GM21360 (cell line): ENCODE results near the gene DUSP6.
"Not testable (repeated sequence)": the region's sequence is repeated elsewhere in the genome, so short reads cannot be mapped to it uniquely, and the experiment has no call there.

Experiments
- ATAC-seq: cut with Tn5 transposase; IDR thresholded peaks from one replicate; pipeline ENCODE4 v1.9.1; 2021; ENCODE audit warnings: mild to moderate bottlenecking, moderate library complexity; ENCODE audit not compliant: unreplicated experiment

The DUSP6 gene

GRCh38 chr12:89353188-89353822 lies 1.0 kb upstream of the DUSP6 start:
- ATAC-seq: no peak

DNA sequence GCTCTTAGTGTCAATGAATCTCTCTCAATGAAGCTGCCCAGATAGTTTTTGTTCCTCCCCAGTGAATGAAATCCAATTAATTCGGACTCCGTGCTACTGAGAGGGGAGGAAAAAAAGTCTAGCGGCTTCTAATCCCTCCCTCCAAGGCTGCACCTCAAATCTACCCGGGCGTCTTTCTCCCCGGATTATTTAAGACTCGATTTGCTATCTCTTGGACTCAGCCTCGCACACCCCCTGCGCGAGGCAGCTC lies 134 bp downstream of the DUSP6 start:
- ATAC-seq: no peak

DNA sequence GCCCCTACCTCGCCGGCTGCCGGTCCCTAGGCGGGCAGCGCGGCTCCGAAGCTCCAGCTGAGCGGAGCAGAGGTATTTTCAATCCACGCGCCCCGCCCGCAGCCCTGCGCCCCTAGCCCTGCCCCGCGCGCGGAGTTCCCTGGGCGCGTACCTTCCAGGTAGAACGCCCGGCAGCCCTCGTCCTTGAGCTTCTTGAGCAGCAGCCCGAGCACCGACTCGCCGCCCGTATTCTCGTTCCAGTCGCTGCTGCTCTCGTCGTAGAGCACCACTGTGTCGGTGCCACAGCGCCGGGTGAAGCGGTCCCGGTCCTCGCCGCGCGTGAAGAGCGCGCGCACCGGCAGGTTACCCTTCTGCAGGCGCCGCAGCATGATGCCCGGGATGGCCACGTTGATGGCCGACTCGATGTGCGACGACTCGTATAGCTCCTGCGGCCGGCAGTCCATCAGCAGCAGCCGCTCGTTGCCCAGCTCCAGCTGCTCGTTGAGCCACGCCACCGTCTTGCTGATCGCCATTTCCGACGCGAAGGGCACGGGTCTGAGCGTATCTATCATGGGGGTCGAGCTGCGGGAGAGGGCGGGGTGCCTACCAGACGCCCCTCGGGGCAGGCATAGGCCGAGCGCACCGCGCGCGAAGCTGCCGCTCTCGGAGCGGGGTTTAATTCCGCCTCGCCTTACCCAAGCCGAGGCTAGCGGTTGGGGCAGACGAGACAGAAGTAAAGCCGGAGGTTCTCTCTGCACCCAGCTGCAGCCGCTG lies 636 bp downstream of the DUSP6 start:
- peak; percentile 24 for ATAC-seq

- ATAC-seq: no peak
Measured at GRCh38 chr12:89350630-89351488, 1.4 kb downstream of the DUSP6 start.

DNA sequence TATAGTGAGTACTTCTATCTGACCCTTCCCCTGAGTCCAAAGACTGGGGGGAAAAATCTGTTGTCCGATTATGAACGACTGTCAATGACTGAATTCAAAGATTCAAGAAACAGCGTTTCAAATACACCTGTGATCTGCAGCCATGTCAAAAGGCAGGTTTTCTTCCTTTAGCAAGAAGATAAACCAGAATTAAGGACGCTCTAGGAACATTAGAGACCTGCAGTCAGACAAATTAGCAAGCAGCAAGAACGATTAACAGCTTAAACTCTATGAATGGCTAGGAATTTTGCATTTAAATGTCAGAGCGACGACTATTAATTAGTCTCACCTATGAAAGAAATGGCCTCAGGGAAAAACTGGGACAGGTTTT lies 2.1 kb downstream of the DUSP6 start:
- no peak for ATAC-seq

- no peak for ATAC-seq
Measured at GRCh38 chr12:89349814-89350213, 2.5 kb downstream of the DUSP6 start.

GRCh38 chr12:89348894-89349699 lies 3.2 kb downstream of the DUSP6 start:
- no peak for ATAC-seq

- ATAC-seq: no peak
Measured at GRCh38 chr12:89347325-89347829, 4.9 kb downstream of the DUSP6 start.

DNA sequence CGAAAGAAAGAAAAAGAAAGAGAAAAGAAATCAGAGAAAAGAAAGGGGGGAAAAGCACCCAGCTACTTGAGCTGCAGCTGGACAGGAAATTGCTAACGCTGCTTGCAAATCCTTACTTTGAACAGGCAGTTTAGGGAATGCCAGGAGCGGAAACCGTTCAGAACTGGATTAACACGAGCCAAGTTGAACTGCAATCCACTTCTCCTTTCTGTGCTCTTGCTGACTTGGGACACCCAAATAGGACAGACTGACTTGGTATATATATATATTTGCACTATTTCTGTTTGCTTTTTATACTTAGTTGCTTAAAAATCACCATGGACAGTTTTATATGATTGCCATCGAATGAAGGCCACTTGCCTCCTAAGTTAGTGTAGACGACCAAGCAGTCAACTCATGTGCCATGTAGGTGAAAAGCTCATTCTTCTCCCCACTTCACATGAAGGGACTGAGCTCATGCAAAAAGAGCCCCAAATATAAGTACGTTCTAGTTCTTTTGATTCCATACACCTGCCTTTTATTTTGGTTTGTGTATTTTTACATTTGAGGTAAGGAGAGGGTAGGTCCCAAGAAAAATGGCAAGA lies 5.5 kb downstream of the DUSP6 start:
- ATAC-seq: peak; percentile 5

DNA sequence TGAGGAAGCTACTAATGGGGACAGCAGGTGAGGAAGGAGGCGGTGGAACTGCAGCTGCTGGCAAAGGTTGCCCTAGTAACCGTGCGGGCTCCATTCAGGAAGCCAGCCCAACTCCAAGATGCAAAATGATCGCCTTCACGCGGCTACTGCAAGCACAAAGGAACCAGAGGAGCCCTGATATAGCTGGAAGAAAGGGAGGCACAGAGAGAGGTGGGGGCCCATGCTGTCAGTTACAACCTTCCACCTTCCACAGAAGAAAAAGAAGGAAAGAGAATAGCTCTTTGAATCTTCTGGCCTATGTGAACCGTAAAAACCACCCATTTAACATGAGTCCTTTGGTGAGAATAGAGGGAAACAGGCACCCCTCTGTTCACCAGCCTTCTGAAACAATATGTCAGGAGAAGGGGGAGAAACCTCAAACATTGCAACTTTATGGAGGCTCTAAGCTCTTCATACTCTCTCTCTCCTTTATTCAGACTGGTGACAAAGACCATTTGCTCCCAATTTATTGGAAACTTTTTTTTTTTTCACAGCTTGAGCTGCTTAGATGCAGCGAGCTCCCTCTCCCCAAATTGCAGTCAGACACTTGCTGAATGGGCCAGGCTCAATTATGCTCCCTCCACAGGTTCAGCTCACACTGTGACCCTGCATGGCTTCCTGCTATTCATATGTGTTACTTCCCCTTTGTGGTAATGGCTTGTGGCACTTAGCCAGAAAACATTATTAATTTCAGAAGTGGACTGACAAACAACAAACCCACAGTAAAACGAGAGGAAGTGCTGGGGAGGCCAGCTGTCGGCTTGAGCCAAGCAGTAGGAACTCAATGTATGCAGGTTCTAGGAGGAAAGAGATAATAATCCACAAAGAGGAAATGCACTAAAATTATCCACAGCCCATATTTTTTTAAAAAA lies 6.2 kb downstream of the DUSP6 start:
- peak; percentile 98 for ATAC-seq

DNA sequence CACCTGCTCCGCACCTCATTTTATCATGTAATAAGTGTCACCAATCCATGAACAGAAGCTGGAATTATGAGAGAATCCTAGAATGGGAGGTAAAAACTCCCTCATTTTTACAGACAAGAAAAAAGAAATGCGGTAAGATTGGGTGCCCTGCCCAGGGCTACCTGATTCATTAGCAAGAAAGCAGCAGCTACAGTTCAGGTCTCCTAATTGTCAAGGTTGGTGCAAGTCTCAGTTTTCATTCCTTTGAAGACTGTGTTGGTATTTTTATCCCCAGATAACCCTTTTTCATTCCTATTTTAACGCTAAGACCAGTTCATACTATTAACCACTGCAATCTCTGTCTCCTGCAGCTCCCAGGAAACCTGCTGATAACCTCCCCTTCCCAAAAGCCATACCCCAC lies 6.9 kb downstream of the DUSP6 start:
- ATAC-seq: no peak

- no peak for ATAC-seq
Measured at GRCh38 chr12:89344862-89345202, 7.5 kb downstream of the DUSP6 start.

DNA sequence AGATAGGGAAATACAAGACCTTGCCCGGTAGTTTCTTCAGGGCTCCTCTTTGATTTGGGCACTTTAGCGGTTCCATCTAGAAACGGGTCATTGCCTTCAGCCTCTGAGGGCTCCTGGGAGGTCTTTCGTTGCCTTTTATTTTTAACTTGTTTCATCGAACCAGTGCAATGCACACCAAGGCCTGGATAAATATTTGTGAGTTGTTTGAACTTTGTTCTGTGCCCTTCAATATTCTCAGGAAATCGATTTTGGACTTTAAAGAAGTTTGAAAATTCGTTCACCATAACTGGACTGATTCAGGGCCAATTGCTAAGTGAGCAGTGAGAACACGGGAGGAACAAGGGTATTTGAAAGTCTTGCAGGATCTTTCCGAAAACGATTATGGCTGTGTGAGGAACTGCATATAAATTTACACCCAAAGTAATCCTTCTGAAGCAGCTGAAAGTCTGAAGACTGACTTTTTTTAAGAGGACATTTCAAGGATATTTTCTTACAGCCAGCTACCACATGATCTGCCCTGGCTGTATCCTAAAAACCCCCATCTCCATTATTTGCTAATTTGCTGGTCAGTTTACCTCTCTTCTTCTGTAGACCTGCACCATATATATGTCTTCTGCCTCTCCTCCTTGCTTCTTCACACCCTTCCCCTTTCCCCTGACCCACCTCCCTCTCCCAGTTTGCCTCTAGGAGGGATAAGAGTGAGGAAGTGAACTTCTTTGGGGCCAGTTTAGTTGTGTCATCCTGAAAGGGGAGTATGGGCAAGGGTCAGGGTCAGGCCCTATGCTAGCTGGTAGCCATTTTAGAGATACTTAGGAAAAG lies 8.0 kb downstream of the DUSP6 start:
- no peak for ATAC-seq

DNA sequence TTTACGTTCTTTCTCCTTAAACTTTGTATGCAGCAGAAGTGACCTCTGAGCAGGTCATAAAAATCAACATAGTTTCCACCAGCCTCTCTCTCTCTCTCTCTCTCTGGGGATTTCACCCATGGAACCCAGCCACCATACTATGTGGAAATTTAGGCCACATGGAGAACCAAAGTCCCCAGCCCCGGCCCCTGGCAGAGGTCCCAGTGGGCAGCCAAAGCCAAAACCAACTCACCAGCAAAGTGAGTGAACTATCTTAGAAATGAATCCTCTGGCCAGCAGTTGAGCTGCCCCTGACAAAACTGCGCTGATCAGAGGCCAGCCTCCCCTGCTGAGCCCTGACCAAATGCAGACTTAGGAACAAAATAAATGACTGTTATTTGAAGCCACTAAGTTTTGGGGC lies 9.2 kb downstream of the DUSP6 start:
- ATAC-seq: no peak

GRCh38 chr12:89340861-89341260 lies 11.4 kb downstream of the DUSP6 start:
- no peak for ATAC-seq

DNA sequence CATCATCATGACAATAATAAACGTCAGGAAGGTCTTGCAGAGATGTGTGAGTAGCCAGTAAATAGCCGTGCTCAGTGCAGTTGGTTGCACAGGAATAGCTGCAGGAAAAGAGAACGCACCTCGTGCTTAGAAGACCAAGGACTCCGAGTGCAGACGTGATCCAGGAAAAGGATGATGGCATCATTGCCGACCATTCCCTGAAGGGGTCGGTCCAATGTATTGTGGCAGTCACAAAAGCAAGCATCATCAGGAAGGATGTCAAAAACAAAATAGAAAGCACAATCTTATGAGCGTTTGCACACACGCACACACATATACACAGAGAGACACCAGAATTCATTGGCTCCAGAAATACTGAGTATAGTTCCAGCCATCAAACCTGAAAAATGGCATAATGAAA lies 12.8 kb downstream of the DUSP6 start:
- ATAC-seq: no peak

- not testable (repeated sequence) for ATAC-seq
Measured at GRCh38 chr12:89337136-89337535, 15.2 kb downstream of the DUSP6 start.

DNA sequence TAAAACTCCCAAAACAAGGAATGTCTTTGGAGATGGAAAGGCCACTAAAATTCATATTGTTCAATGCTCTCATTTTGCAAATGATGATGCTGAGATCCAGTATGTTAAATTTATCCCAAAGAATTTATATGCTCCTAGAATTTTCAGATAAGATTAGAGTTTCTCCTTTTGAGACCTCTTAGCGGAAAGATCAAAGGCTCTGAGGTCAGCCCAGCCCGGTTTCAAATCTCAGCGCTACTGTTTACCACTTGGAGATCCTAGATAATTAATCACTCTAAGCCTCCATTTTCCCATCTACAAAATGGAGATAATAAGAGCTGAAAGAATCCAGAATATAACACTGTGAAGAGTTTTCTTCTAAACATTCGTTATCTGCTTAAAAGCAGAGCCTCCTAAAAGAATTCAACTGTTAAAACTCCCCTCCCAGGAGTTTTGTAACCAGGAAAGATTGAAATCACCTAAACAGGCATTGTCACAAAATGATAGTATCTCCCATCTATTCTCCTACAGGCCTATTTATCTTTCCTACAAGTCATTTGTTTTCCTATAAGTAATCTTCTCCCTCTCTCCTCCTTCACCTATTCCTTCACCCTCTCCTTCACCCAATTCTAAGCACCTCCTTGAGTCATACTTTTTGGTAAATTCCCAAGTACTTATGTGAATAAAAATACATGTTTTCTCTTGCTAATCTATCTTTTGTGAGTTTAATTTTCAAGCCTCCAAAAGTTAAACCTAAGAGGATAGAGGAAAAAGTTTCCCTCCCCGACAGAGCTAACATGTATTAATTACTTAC lies 16.7 kb downstream of the DUSP6 start:
- ATAC-seq: no peak
